HEK293 (cell line): Measurements from ENCODE around the gene PIEZO1.

Experiments
- CTCF ChIA-PET: fragments of 350-600 bp; formaldehyde crosslinking; extraction: SDS; loops from one replicate; lab custom pipeline; 2021; ENCODE audit warnings: antibody characterized with exemption; lab: Yijun Ruan, JAX
- POLR2A ChIA-PET: fragments of 300-600 bp; formaldehyde crosslinking; extraction: SDS; loops from one replicate; lab custom pipeline; 2020; ENCODE audit warnings: antibody characterized with exemption, inconsistent platforms; lab: Yijun Ruan, JAX
- H3K27ac ChIP-seq: fragments of 200-500 bp; sonication (Bioruptor generic); 2 replicates; pipeline ENCODE4 v1.5.1; 2014; ENCODE audit warnings: low read depth, low read length, control low read depth, inconsistent platforms; ENCODE audit errors: extremely low read depth
- H3K36me3 ChIP-seq, 2 experiments: fragments of 200-500 bp in 1 of 2; sonication (Bioruptor generic) in 1 of 2; 1 replicate in 1 of 2; 2 replicates in 1 of 2; pipeline ENCODE4 v1.5.1; 2014 to 2017; ENCODE audit warnings: inconsistent platforms in 2 of 2, low read length in 2 of 2; ENCODE audit not compliant: control insufficient read depth in 2 of 2, insufficient read depth in 1 of 2
- H3K4me1 ChIP-seq: fragments of 200-500 bp; sonication (Bioruptor generic); 2 replicates; pipeline ENCODE4 v1.5.1; 2014; ENCODE audit warnings: mild to moderate bottlenecking, low read length, inconsistent platforms; ENCODE audit not compliant: control insufficient read depth, insufficient read depth
- H3K4me3 ChIP-seq: 2 replicates; pipeline ENCODE4 v1.5.1; 2011; ENCODE audit warnings: low read depth, mild to moderate bottlenecking, control low read depth, low read length, moderate library complexity
- H3K9me3 ChIP-seq: fragments of 200-500 bp; sonication (Bioruptor generic); 2 replicates; pipeline ENCODE4 v1.5.1; 2014; ENCODE audit warnings: low read depth, low read length, inconsistent platforms; ENCODE audit not compliant: control insufficient read depth, insufficient read depth
- FEZF1 ChIP-seq: fragments of 450-650 bp; formaldehyde crosslinking; IDR thresholded peaks from 2 replicates; pipeline ENCODE4 v1.5.1; 2016; ENCODE audit warnings: missing biosample characterization, missing genetic modification characterization
- GLIS1 ChIP-seq: fragments of 450-650 bp; formaldehyde crosslinking; IDR thresholded peaks from 2 replicates; pipeline ENCODE4 v1.5.1; 2016; ENCODE audit warnings: missing biosample characterization, missing genetic modification characterization
- ZNF121 ChIP-seq: fragments of 450-650 bp; formaldehyde crosslinking; IDR thresholded peaks from 2 replicates; pipeline ENCODE4 v1.5.1; 2016; ENCODE audit warnings: missing biosample characterization, missing genetic modification characterization
- ZNF626 ChIP-seq: fragments of 450-650 bp; sonication (Bioruptor Pico); formaldehyde crosslinking; IDR thresholded peaks from 2 replicates; pipeline ENCODE4 v1.5.1; 2018; ENCODE audit warnings: missing biosample characterization, missing genetic modification characterization, inconsistent platforms

PIEZO1 gene

DNA sequence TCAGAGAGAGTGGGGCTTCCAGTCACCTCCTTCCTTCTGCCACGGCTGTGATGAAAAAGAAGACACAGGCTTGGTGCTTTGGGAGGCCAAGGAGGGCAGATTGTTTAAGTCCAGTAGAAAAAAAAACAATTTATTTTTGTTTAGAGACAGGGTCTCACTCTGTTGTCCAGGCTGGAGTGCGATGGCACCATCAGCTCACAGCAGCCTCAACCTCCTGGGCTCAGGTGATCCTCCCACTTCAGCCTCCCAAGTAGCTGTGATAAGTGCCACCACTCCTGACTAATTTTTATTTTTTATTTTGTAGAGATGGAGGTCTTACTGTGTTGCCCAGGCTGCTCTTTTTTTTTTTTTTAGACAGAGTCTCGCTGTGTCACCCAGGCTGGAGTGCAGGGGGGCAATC is 119.5 kb downstream of the PIEZO1 start:
- ChIA-PET CTCF (interaction anchor here (0.7 to 4.1 kb wide), 5 partner anchors 11 to 77 kb away, joined by 3 to 12 read pairs (median 4); no protein-coding TSS in a partner anchor), POLR2A (interaction anchor here (0.6 kb wide), 1 partner anchor 14 kb away, joined by 5 read pairs; no protein-coding TSS in a partner anchor)
- Histone ChIP-seq H3K4me1 (no peaks in the 10 kb centered on the region), H3K27ac (no peak overlapping the region), H3K9me3 (no peaks in the 10 kb centered on the region), H3K36me3 (peaks cover 0 to 2% of the 10 kb centered on the region in 2 experiments; a peak in 2 of 3 replicates), H3K4me3 (no peak overlapping the region)
- TF ChIP-seq GLIS1 (tag by site-specific recombination): 0 out of 2 replicates have a peak, but pooled peaks have one; percentile 16
- no peak for TF ChIP-seq ZNF626 (tag by site-specific recombination)
- TF ChIP-seq ZNF121 (tag by site-specific recombination): peak; percentile 41; the same call in 1 of the 2 replicates
- no peak for TF ChIP-seq FEZF1 (tag by site-specific recombination)
